Midbrain (tissue), 1 donor: ENCODE measurements around the gene LRRC73.
"Not testable (repeated sequence)": the region's sequence is repeated elsewhere in the genome, so short reads cannot be mapped to it uniquely, and the experiment has no call there.

ENCODE experiments used
- DNase-seq: peaks from one replicate; lab custom pipeline; 2025; lab: John Stamatoyannopoulos, UW

LRRC73 gene

GRCh38 chr6:43511824-43512415, 1.8 kb upstream of the LRRC73 start:
- no peak for DNase-seq

- no peak for DNase-seq
Observed at GRCh38 chr6:43510827-43511163, 649 bp upstream of the LRRC73 start.

- no peak for DNase-seq
Observed at GRCh38 chr6:43509142-43509983, 783 bp downstream of the LRRC73 start.

- DNase-seq: no peak
Observed at GRCh38 chr6:43508481-43509141, 1.5 kb downstream of the LRRC73 start.

GRCh38 chr6:43506667-43507471, 3.3 kb downstream of the LRRC73 start:
- DNase-seq: peak; percentile 87

GRCh38 chr6:43506171-43506570, 4.0 kb downstream of the LRRC73 start:
- no peak for DNase-seq

- no peak for DNase-seq
Observed at GRCh38 chr6:43505718-43506117, 4.4 kb downstream of the LRRC73 start.

GRCh38 chr6:43504756-43505593, 5.2 kb downstream of the LRRC73 start:
- no peak for DNase-seq

- DNase-seq: no peak
Observed at GRCh38 chr6:43503443-43503842, 6.7 kb downstream of the LRRC73 start.

- no peak for DNase-seq
Observed at GRCh38 chr6:43502666-43503065, 7.5 kb downstream of the LRRC73 start.

GRCh38 chr6:43500921-43501320, 9.2 kb downstream of the LRRC73 start:
- no peak for DNase-seq

GRCh38 chr6:43499028-43499815, 10.9 kb downstream of the LRRC73 start:
- no peak for DNase-seq

GRCh38 chr6:43498291-43498690, 11.9 kb downstream of the LRRC73 start:
- not testable (repeated sequence) for DNase-seq

GRCh38 chr6:43497689-43498088, 12.5 kb downstream of the LRRC73 start:
- DNase-seq: no peak

GRCh38 chr6:43497129-43497396, 13.1 kb downstream of the LRRC73 start:
- DNase-seq: no peak

- no peak for DNase-seq
Observed at GRCh38 chr6:43496370-43497128, 13.6 kb downstream of the LRRC73 start.

- DNase-seq: no peak
Observed at GRCh38 chr6:43495409-43495941, 14.7 kb downstream of the LRRC73 start.

- no peak for DNase-seq
Observed at GRCh38 chr6:43494766-43495165, 15.4 kb downstream of the LRRC73 start.

- DNase-seq: no peak
Observed at GRCh38 chr6:43494321-43494720, 15.8 kb downstream of the LRRC73 start.

GRCh38 chr6:43493833-43494232, 16.3 kb downstream of the LRRC73 start:
- peak; percentile 27 for DNase-seq
